K562 (cell line): ENCODE data around the gene PRDM1. TPM values are rescaled to one million over a fixed set of nuclear protein-coding genes. Genes with fewer than 3 reads are reported as not detected.

Experiments used
- ATAC-seq: fragments of 200-7000 bp; cut with Tn5 transposase; 3 replicates; pipeline ENCODE4 v1.9.1; 2020; ENCODE audit warnings: moderate library complexity
- BruUV-seq: library from RNA; stranded (reverse); fragments of 400-500 nt; replicated peaks from 2 replicates; lab custom pipeline; 2021; lab: Mats Ljungman, UMichigan
- CTCF ChIA-PET: fragments of 300-600 bp; formaldehyde crosslinking; extraction: SDS; loops from one replicate; lab custom pipeline; 2021; ENCODE audit warnings: low intra/inter-chr PET ratio; lab: Yijun Ruan, JAX
- POLR2A ChIA-PET: fragments of 300-600, 350-650 bp; sonication (Branson Sonifier 250); formaldehyde crosslinking; extraction: SDS; loops from one replicate; lab custom pipeline; 2021; ENCODE audit warnings: antibody characterized with exemption, inconsistent platforms; lab: Yijun Ruan, JAX
- DNase-seq, 4 experiments: peaks; one replicate each; pipeline versions ENCODE4 v3.0.0 to v3.0.0-alpha.2; 2011 to 2018; ENCODE audit warnings: low spot score in 3 of 4, mixed read lengths in 3 of 4; ENCODE audit errors: extremely low read depth in 1 of 4
- FAIRE-seq: peaks from 2 replicates; lab custom pipeline; 2011; peaks lifted over from hg19 to GRCh38; lab: Jason Lieb, UNC
- H2AFZ ChIP-seq: 2 replicates; pipeline ENCODE4 v1.6.0; 2011; ENCODE audit warnings: low read depth, low read length, control low read depth, inconsistent platforms
- H3K27ac ChIP-seq: fragments of 200-600 bp; 3 replicates; pipeline ENCODE4 v1.8.0; 2011; ENCODE audit warnings: low read depth, mild to moderate bottlenecking, control low read depth, inconsistent platforms, low read length, moderate library complexity, mixed read lengths; ENCODE audit errors: extremely low read depth
- H3K27me3 ChIP-seq, 2 experiments: fragments of 300-600 bp in 1 of 2; 2 replicates in 1 of 2; 3 replicates in 1 of 2; pipeline versions ENCODE4 v1.6.0 to v1.8.0; 2011; ENCODE audit warnings: inconsistent platforms in 2 of 2, low read length in 2 of 2, mild to moderate bottlenecking in 1 of 2, mixed read lengths in 1 of 2, moderate library complexity in 1 of 2; ENCODE audit not compliant: control insufficient read depth in 2 of 2, insufficient read depth in 2 of 2
- H3K36me3 ChIP-seq: fragments of 300-600 bp; 3 replicates; pipeline ENCODE4 v1.8.0; 2011; ENCODE audit warnings: mild to moderate bottlenecking, low read length, inconsistent platforms; ENCODE audit not compliant: control insufficient read depth, insufficient read depth
- H3K4me1 ChIP-seq, 2 experiments: fragments of 200-600 bp in 1 of 2; replicated peaks in 1 of 2; 2 replicates in 1 of 2; 3 replicates in 1 of 2; pipeline versions ENCODE4 v1.5.1 to v1.8.0; 2011; ENCODE audit warnings: inconsistent platforms in 2 of 2, low read length in 2 of 2, mild to moderate bottlenecking in 1 of 2, mixed read lengths in 1 of 2, moderate library complexity in 1 of 2; ENCODE audit not compliant: control insufficient read depth in 2 of 2, insufficient read depth in 2 of 2
- H3K4me2 ChIP-seq: 2 replicates; pipeline ENCODE4 v1.6.1; 2011; ENCODE audit warnings: low read length, control low read depth, inconsistent platforms, mixed read lengths; ENCODE audit not compliant: insufficient read depth
- H3K4me3 ChIP-seq: fragments of 200-600 bp; sonication (generic), shearing (Covaris generic); 2 replicates; pipeline ENCODE4 v1.5.1; 2016; ENCODE audit warnings: control low read depth, inconsistent platforms
- H3K79me2 ChIP-seq: fragments of 200-600 bp; 3 replicates; pipeline ENCODE4 v1.8.0; 2011; ENCODE audit warnings: low read length, inconsistent platforms; ENCODE audit not compliant: control insufficient read depth, insufficient read depth
- H3K9ac ChIP-seq, 2 experiments: 2 replicates each; pipeline versions ENCODE4 v1.6.0 to v1.6.1; 2011; ENCODE audit warnings: low read depth in 2 of 2, low read length in 2 of 2, control low read depth in 1 of 2, inconsistent platforms in 1 of 2, mild to moderate bottlenecking in 1 of 2, mixed read lengths in 1 of 2; ENCODE audit not compliant: insufficient read depth in 1 of 2
- H3K9me1 ChIP-seq: one replicate; pipeline ENCODE4 v1.6.0; 2011; ENCODE audit warnings: inconsistent platforms, mild to moderate bottlenecking, low read length, moderate library complexity; ENCODE audit not compliant: control insufficient read depth, insufficient read depth
- H3K9me3 ChIP-seq: replicated peaks from 2 replicates; pipeline ENCODE4 v1.5.1; 2011; ENCODE audit warnings: low read depth, low read length, inconsistent platforms; ENCODE audit not compliant: control insufficient read depth, insufficient read depth
- H4K20me1 ChIP-seq: replicated peaks from 2 replicates; pipeline ENCODE4 v1.6.1; 2011; ENCODE audit warnings: low read length, inconsistent platforms, mixed read lengths; ENCODE audit not compliant: control insufficient read depth, insufficient read depth
- C11orf30 ChIP-seq: fragments of 450-650 bp; IDR thresholded peaks from 2 replicates; pipeline ENCODE4 v1.6.1; 2016; ENCODE audit warnings: low read depth, mild to moderate bottlenecking
- CLOCK ChIP-seq: fragments of 250-450 bp; sonication (Bioruptor Pico); IDR thresholded peaks from 2 replicates; pipeline ENCODE4 v1.4.0; 2020; ENCODE audit warnings: mild to moderate bottlenecking, moderate library complexity, borderline replicate concordance
- FOXK1 ChIP-seq: sonication (generic); formaldehyde crosslinking; IDR thresholded peaks from 2 replicates; pipeline ENCODE4 v1.8.0; 2022; ENCODE audit warnings: missing genetic modification reagents, mild to moderate bottlenecking, borderline replicate concordance
- KLF10 ChIP-seq: fragments of 250-450 bp; sonication (Bioruptor Pico); IDR thresholded peaks from 2 replicates; pipeline ENCODE4 v1.6.1; 2021; ENCODE audit warnings: matching md5 sums
- SMARCA5 ChIP-seq: fragments of 450-650 bp; IDR thresholded peaks from 2 replicates; pipeline ENCODE4 v1.6.1; 2016
- XRCC4 ChIP-seq: IDR thresholded peaks from one replicate; pipeline ENCODE4 v1.6.1; 2011; ENCODE audit not compliant: insufficient read depth, insufficient read length; ENCODE audit errors: extremely low read depth
- ZBTB7A ChIP-seq: IDR thresholded peaks from 2 replicates; pipeline ENCODE4 v1.6.1; 2011; ENCODE audit warnings: low read depth, mild to moderate bottlenecking, low read length, moderate library complexity, borderline replicate concordance; ENCODE audit not compliant: control insufficient read depth
- ZNF699 ChIP-seq: fragments of 250-450 bp; sonication (Bioruptor Pico); IDR thresholded peaks from 2 replicates; pipeline ENCODE4 v1.8.0; 2021; ENCODE audit warnings: mild to moderate bottlenecking, moderate library complexity; ENCODE audit not compliant: insufficient replicate concordance
- ZNF766 ChIP-seq: fragments of 200-800 bp; sonication (Bioruptor generic); conservative IDR thresholded peaks from 2 replicates; pipeline ENCODE4 v1.6.1; 2016; ENCODE audit warnings: missing genetic modification characterization, missing compliant biosample characterization
- WGBS: fragments of 100-300 bp; shearing (Covaris generic); methylation state at CpG from one replicate; pipeline ENCODE4 v1.1.6; 2016; ENCODE audit warnings: low coverage, mixed read lengths; ENCODE audit not compliant: insufficient coverage; ENCODE audit errors: missing lambda C conversion rate; 5-methylcytosine and 5-hydroxymethylcytosine counted together
- in situ Hi-C: fragments of 300-500 bp; cut with MboI; formaldehyde crosslinking; loops from 4 replicates; pipeline ENCODE4 v1.15.0; 2018; ENCODE audit warnings: inconsistent platforms, mixed read lengths
- intact Hi-C: fragments of 100-400 bp; cut with micrococcal nuclease; formaldehyde crosslinking; loops from 2 replicates; pipeline ENCODE4 v1.14.2; 2022
- polyA plus RNA-seq, 8 experiments: library from polyadenylated mRNA; depleted of rRNA in 4 of 8; stranded (reverse) in 5 of 8; unstranded in 3 of 8; fragments of >200 nt; fragmentation: Nextera tagmentation in 2 of 8; fragmentation: Illumina TruSeq in 1 of 8; extraction: Ambion mirVana in 2 of 8; extraction: Trizol in 1 of 8; gene quantifications; 2 replicates each; pipeline versions ENCODE4 v1.2.1 to v1.2.3, GENCODE V29; 2011 to 2014; ENCODE audit warnings: inconsistent platforms in 1 of 8, missing spikeins in 1 of 8
- total RNA-seq, 7 experiments: library from RNA; depleted of rRNA in 6 of 7; stranded (reverse); fragments of >200 nt in 6 of 7; fragmentation: Illumina TruSeq in 2 of 7; extraction: Trizol in 2 of 7; gene quantifications; 2 replicates each; pipeline versions ENCODE4 v1.2.1 to v1.2.3, GENCODE V29; 2011 to 2021; ENCODE audit warnings: low replicate concordance in 1 of 7
- TF ChIP-seq, protein P1 (sequence below): fragments of 450-650 bp; IDR thresholded peaks from 2 replicates; pipeline ENCODE4 v1.6.1; 2014; ENCODE audit warnings: low read depth, mild to moderate bottlenecking, moderate library complexity, borderline replicate concordance

Gene PRDM1
- total and polyA plus RNA-seq, 9 of the 15 experiments (the other 6 are each of a cell fraction or from before 2014, with no cell fraction given) = 0.09 to 0.89 (median 0.27) TPM

DNA sequence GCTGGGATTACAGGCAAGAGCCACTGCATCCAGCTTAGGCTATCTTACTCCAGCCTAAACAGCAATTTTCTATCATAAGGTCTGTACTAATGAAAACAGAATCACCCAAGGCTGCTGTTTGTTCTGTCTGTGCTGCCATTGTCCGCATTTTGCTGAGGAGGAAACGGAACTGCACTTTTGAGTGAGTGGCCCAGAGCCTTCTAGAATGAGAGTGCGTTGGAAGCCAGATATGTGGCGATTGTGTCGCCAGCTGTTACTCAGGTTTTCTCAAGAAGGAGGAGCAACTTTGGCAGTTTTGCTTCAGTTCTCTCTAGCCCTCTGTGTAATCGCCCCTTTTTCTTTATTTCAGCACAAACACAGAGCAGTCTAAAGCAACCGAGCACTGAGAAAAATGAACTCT lies 18.3 kb downstream of the PRDM1 start:
- ChIA-PET CTCF (no interaction called here), POLR2A (no interaction called here)
- FAIRE-seq (no peak), DNase-seq (no peak), ATAC-seq (no peak)
- 89% methylated on average over 7 of the region's 7 CpGs for WGBS
- H3K27ac ChIP-seq = no peak overlapping the region
- no peaks in the 10 kb centered on the region for H3K9me3 ChIP-seq
- no peaks in the 10 kb centered on the region for H3K36me3 ChIP-seq
- no peaks in the 10 kb centered on the region for H3K27me3 ChIP-seq
- in situ Hi-C loops (no loop called here), intact Hi-C loops (no loop called here)
- TF ChIP-seq XRCC4 = no peak
- TF ChIP-seq KLF10 = no peak
- no peak for TF ChIP-seq ZNF699 (CRISPR knock-in tag)
- no peak for TF ChIP-seq FOXK1 (CRISPR knock-in tag)
- no peak for TF ChIP-seq C11orf30
- no peak for TF ChIP-seq CLOCK (CRISPR knock-in tag)
- TF ChIP-seq, protein P1, sequence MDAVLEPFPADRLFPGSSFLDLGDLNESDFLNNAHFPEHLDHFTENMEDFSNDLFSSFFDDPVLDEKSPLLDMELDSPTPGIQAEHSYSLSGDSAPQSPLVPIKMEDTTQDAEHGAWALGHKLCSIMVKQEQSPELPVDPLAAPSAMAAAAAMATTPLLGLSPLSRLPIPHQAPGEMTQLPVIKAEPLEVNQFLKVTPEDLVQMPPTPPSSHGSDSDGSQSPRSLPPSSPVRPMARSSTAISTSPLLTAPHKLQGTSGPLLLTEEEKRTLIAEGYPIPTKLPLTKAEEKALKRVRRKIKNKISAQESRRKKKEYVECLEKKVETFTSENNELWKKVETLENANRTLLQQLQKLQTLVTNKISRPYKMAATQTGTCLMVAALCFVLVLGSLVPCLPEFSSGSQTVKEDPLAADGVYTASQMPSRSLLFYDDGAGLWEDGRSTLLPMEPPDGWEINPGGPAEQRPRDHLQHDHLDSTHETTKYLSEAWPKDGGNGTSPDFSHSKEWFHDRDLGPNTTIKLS = no peak
- no peak for TF ChIP-seq ZNF766
- no peak for TF ChIP-seq SMARCA5
- TF ChIP-seq ZBTB7A = no peak
- no peaks in the 10 kb centered on the region for H4K20me1 ChIP-seq
- H3K4me3 ChIP-seq = no peak overlapping the region
- BruUV-seq = no TSS peak
- H3K4me2 ChIP-seq = no peak overlapping the region
- no peak overlapping the region for H3K9ac ChIP-seq
- H3K9me1 ChIP-seq = no peaks in the 10 kb centered on the region
- H2AFZ ChIP-seq = no peak overlapping the region
- H3K79me2 ChIP-seq = no peaks in the 10 kb centered on the region
- H3K4me1 ChIP-seq = peaks cover 9 to 39% of the 10 kb centered on the region in 2 experiments; a peak in 4 of 5 replicates
